GM12892 (cell line): Measurements from ENCODE around the gene TMEM80.

Source experiments
- POLR2A ChIP-seq: IDR thresholded peaks from 2 replicates; pipeline ENCODE4 v1.6.1; 2011; ENCODE audit warnings: low read depth, low read length, control low read depth
- POLR2AphosphoS5 ChIP-seq: IDR thresholded peaks from 2 replicates; pipeline ENCODE4 v1.6.1; 2011; ENCODE audit warnings: low read depth, low read length, control low read depth
- TAF1 ChIP-seq: IDR thresholded peaks from 2 replicates; pipeline ENCODE4 v1.6.1; 2011; ENCODE audit warnings: low read depth, mild to moderate bottlenecking, control low read depth, low read length, borderline replicate concordance

- TF ChIP-seq POLR2A (no peak), POLR2AphosphoS5 (no peak), TAF1 (no peak)
Measured at GRCh38 chr11:705646-706438, 10.2 kb downstream of the TMEM80 start, which contains the start of gene EPS8L2.
